ENCODE results near the gene VTA1.

DNA sequence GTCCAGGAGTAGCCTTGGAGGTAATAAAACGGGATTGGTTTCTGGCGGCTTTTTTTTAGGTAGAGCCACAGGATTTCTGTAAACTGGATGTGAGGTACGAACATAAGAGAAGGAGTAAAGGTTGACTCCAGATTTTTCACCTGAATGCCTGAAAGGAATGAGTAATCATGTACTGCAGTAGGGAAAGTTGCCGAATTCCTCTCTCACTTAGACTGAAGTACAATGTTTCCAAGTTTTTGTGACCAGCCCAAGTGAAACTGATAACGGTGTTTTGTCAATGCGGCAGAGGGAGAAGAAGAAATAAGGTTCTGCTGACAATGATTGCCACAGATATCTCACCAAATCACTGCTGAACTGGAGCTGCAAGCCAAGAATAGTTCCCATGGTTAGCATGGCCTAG lies 75.0 kb downstream of the VTA1 start:
- TF ChIP-seq, protein P1, sequence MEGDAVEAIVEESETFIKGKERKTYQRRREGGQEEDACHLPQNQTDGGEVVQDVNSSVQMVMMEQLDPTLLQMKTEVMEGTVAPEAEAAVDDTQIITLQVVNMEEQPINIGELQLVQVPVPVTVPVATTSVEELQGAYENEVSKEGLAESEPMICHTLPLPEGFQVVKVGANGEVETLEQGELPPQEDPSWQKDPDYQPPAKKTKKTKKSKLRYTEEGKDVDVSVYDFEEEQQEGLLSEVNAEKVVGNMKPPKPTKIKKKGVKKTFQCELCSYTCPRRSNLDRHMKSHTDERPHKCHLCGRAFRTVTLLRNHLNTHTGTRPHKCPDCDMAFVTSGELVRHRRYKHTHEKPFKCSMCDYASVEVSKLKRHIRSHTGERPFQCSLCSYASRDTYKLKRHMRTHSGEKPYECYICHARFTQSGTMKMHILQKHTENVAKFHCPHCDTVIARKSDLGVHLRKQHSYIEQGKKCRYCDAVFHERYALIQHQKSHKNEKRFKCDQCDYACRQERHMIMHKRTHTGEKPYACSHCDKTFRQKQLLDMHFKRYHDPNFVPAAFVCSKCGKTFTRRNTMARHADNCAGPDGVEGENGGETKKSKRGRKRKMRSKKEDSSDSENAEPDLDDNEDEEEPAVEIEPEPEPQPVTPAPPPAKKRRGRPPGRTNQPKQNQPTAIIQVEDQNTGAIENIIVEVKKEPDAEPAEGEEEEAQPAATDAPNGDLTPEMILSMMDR (IDR thresholded peaks at IDR 0.05), result no peak
- no peak for TF ChIP-seq POLR2A (IDR thresholded peaks at IDR 0.05)

All from lower leg skin (tissue), 3 donors.